DOHH2 (cell line): Measurements from ENCODE around the gene YIPF2.

Source experiments
- EZH2phosphoT487 ChIP-seq: fragments of 200-600 bp; sonication (generic); IDR thresholded peaks from 2 replicates; pipeline ENCODE4 v1.6.1; 2017; ENCODE audit warnings: borderline replicate concordance, mild to moderate bottlenecking, antibody characterized with exemption, low read length, moderate library complexity, mixed read lengths
- TF ChIP-seq, protein P1 (sequence below): fragments of 200-600 bp; sonication (generic); IDR thresholded peaks from one replicate; pipeline ENCODE4 v1.5.1; 2014; ENCODE audit warnings: antibody characterized with exemption, mild to moderate bottlenecking, low read depth, low read length; ENCODE audit not compliant: poor library complexity, severe bottlenecking

DNA sequence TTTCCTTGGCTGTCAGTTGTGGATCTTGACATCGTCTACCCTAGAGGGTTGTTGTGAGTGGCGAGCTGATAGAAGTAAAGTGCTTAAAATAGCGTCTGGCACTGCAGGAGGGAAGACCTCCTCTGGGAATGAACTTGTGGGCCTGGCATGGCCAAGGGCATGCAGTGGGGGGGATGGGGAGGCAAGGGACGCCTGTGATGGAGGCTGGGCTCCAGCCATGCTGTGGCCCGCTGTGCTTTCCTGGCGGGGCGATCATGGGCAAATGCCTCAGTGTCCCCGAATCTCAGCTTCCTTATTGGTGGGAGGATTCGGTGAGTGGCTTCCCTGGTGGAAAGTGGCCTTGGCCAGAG, 46.4 kb downstream of the YIPF2 start:
- TF ChIP-seq, protein P1, sequence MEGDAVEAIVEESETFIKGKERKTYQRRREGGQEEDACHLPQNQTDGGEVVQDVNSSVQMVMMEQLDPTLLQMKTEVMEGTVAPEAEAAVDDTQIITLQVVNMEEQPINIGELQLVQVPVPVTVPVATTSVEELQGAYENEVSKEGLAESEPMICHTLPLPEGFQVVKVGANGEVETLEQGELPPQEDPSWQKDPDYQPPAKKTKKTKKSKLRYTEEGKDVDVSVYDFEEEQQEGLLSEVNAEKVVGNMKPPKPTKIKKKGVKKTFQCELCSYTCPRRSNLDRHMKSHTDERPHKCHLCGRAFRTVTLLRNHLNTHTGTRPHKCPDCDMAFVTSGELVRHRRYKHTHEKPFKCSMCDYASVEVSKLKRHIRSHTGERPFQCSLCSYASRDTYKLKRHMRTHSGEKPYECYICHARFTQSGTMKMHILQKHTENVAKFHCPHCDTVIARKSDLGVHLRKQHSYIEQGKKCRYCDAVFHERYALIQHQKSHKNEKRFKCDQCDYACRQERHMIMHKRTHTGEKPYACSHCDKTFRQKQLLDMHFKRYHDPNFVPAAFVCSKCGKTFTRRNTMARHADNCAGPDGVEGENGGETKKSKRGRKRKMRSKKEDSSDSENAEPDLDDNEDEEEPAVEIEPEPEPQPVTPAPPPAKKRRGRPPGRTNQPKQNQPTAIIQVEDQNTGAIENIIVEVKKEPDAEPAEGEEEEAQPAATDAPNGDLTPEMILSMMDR = no peak
- no peak for TF ChIP-seq EZH2phosphoT487
